ENCODE measurements around the gene NDUFS1. TPM values are rescaled to one million over a fixed set of nuclear protein-coding genes. Genes with fewer than 3 reads are reported as not detected.
A peak's percentile ranks its signal among the peaks of the same experiment; 100 is the strongest.
"Not testable (repeated sequence)": the region's sequence is repeated elsewhere in the genome, so short reads cannot be mapped to it uniquely, and the experiment has no call there.

The NDUFS1 gene
- total RNA-seq, 1 donor from 2014 or later, result 82.7 TPM

DNA sequence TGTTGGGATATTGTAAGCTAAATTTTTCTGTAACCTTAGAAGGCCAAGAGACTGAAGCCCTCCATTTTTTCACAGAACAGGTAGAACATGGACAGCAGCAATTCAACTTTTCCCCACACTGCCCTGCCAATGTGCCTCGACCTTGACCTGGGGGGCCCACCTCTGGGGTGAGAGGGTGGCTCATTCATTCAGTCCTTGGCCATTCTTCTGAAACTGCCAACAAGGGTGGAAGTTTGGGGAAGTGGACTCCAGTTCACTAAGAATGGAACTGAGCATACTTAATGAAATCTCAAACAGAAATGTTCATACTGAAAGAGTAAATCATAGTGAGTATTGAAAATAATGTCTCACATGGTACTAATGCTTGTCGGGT, 1.5 kb upstream of the NDUFS1 start:
- Mint-ChIP-seq H3K4me1 (ENCODE audit: low read depth) (peaks cover 49% of the 10 kb centered on the region), H3K27me3 (ENCODE audit: low read depth) (no peaks in the 10 kb centered on the region), H3K27ac (ENCODE audit: unreplicated experiment) (peak overlapping the region; percentile 99), H3K4me3 (ENCODE audit: unreplicated experiment) (peak overlapping the region; percentile 82), H3K9me3 (ENCODE audit: low read depth) (no peaks in the 10 kb centered on the region), H3K36me3 (ENCODE audit: low read depth) (peaks cover 21% of the 10 kb centered on the region)
- no peak for DNase-seq (ENCODE audit: low spot score)
- TF ChIP-seq, protein P1, sequence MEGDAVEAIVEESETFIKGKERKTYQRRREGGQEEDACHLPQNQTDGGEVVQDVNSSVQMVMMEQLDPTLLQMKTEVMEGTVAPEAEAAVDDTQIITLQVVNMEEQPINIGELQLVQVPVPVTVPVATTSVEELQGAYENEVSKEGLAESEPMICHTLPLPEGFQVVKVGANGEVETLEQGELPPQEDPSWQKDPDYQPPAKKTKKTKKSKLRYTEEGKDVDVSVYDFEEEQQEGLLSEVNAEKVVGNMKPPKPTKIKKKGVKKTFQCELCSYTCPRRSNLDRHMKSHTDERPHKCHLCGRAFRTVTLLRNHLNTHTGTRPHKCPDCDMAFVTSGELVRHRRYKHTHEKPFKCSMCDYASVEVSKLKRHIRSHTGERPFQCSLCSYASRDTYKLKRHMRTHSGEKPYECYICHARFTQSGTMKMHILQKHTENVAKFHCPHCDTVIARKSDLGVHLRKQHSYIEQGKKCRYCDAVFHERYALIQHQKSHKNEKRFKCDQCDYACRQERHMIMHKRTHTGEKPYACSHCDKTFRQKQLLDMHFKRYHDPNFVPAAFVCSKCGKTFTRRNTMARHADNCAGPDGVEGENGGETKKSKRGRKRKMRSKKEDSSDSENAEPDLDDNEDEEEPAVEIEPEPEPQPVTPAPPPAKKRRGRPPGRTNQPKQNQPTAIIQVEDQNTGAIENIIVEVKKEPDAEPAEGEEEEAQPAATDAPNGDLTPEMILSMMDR (IDR thresholded peaks at IDR 0.05), result no peak

DNA sequence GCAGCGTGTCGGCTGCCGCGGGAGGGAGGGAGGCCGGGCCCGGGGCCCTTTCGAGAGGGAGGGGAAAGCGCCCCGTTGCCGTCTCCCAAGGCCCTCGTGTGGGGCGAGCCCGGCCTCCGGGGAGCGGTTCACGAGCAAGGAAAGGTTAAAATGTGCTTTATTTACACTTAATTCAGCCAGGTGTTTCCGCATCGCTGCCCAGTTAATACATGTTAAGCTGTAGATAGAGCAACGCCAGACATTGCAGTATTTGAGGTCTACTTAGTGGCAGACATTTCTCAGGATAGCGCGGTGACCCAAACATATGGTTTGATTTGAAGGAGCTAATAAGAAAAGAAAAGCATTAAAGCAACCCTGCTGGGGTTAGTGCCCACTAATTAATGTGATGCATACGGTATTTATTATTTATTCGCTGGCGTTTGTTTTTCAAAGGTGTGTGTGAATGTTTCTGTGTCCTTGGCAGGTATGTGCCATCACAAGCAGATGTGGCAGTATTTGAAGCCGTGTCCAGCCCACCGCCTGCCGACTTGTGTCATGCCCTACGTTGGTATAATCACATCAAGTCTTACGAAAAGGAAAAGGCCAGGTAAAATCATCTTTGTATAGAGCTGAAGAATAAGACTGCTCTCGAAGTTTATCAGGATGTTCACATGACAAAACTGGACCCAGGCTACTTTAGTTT, 1.0 kb upstream of the NDUFS1 start:
- TF ChIP-seq, protein P1 (IDR thresholded peaks at IDR 0.05), result peak; percentile 9
- Mint-ChIP-seq H3K4me3 (ENCODE audit: unreplicated experiment) (peak overlapping the region; percentile 82), H3K4me1 (ENCODE audit: low read depth) (peaks cover 49% of the 10 kb centered on the region), H3K9me3 (ENCODE audit: low read depth) (no peaks in the 10 kb centered on the region), H3K36me3 (ENCODE audit: low read depth) (peaks cover 21% of the 10 kb centered on the region), H3K27me3 (ENCODE audit: low read depth) (no peaks in the 10 kb centered on the region), H3K27ac (ENCODE audit: unreplicated experiment) (peak overlapping the region; percentile 99)
- no peak for DNase-seq (ENCODE audit: low spot score)

DNA sequence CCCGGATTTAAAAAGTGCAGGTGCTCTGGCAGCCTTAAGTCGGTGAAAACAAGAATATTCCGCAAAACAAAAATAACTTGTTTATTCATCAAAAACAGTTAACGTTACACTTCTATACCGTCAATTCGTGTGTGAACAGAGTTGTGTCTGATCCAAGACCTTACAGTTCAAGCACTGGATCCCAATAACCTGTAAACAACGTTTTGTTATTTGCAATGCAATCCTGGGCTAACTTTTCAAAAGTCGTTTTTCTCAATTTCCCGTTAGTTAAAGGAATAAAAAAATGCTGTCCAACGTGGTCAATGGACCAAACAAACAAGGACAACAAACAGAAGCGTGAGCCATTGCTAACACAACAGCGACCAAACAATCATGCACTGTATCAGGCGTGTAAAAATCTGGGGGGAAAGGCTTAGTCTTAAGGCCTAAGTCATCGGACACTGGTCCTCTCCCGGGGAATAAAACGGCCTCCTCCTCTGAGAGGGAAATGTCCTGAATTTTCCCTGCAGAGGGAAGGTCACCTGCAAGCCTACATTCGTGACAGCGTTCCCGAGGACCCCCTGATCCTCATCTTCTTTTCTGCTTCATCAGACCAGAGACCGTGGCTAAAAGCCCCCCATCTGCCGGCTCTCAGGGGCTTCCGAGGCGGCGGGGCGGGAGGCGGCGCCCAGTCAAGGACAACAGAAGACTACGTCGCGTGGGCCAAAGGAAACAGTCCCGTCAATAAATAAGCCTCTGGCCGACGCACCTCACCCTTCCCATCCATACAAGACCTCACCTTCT, 490 bp downstream of the NDUFS1 start:
- no peaks in the 10 kb centered on the region for H3K27me3 Mint-ChIP-seq (ENCODE audit: low read depth)
- no peak for DNase-seq (ENCODE audit: low spot score)
- TF ChIP-seq, protein P1 (IDR thresholded peaks at IDR 0.05), result no peak
- no peaks in the 10 kb centered on the region for H3K9me3 Mint-ChIP-seq (ENCODE audit: low read depth)
- peaks cover 49% of the 10 kb centered on the region for H3K4me1 Mint-ChIP-seq (ENCODE audit: low read depth)
- peaks cover 20% of the 10 kb centered on the region for H3K36me3 Mint-ChIP-seq (ENCODE audit: low read depth)
- peak overlapping the region; percentile 82 for H3K4me3 Mint-ChIP-seq (ENCODE audit: unreplicated experiment)
- peak overlapping the region; percentile 99 for H3K27ac Mint-ChIP-seq (ENCODE audit: unreplicated experiment)

DNA sequence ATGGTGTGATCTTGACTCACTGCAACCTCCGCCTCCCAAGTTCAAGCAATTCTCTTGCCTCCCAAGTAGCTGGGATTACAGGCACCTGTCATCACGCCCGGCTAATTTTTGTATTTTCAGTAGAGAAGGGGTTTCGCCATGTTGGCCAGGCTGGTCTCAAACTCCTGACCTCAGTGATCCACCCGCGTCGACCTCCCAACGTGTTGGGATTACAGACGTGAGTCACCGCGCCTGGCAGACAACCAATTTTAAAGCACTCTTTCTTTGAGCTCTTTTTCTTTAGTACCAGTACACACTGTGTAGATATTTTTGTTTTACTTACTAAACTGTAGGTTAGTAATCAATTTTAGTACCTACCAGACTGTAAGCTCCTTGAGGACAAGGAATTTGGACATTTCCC, 2.2 kb downstream of the NDUFS1 start:
- not testable (repeated sequence) for H3K36me3 Mint-ChIP-seq (ENCODE audit: low read depth); H3K4me3 Mint-ChIP-seq (ENCODE audit: unreplicated experiment); H3K27me3 Mint-ChIP-seq (ENCODE audit: low read depth); DNase-seq (ENCODE audit: low spot score); H3K9me3 Mint-ChIP-seq (ENCODE audit: low read depth)
- peak overlapping the region; percentile 99 for H3K27ac Mint-ChIP-seq (ENCODE audit: unreplicated experiment)
- H3K4me1 Mint-ChIP-seq (ENCODE audit: low read depth), result peaks cover 37% of the 10 kb centered on the region

DNA sequence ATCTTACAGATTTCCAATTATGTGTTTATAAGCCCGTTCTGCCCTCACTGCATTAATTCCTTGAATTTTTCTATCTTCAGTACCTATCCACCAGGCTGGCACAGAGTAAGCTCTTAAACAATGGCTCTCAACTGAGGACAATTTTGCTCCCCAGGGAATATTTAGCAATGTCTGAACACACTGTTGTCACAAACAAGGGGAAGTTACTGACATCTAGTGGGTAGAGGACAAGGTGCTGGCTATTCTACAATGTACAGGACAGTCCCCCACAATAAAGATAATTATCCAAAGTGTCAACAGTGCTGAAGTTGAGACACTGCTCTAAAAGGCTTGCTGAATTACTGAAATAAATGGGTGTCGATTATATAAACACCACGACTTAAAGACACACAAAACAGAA, 5.0 kb downstream of the NDUFS1 start:
- no peaks in the 10 kb centered on the region for H3K27me3 Mint-ChIP-seq (ENCODE audit: low read depth)
- H3K9me3 Mint-ChIP-seq (ENCODE audit: low read depth), result no peaks in the 10 kb centered on the region
- DNase-seq (ENCODE audit: low spot score), result no peak
- peaks cover 32% of the 10 kb centered on the region for H3K4me1 Mint-ChIP-seq (ENCODE audit: low read depth)
- H3K27ac Mint-ChIP-seq (ENCODE audit: unreplicated experiment), result no peak overlapping the region
- no peak overlapping the region for H3K4me3 Mint-ChIP-seq (ENCODE audit: unreplicated experiment)
- peaks cover 2% of the 10 kb centered on the region for H3K36me3 Mint-ChIP-seq (ENCODE audit: low read depth)
- TF ChIP-seq, protein P1 (IDR thresholded peaks at IDR 0.05), result peak; percentile 34

Measured in chondrocyte (in vitro differentiated cells).